Epithelial cell of esophagus (primary cell): ENCODE measurements around the gene TPM1.

Experiments used
- DNase-seq: peaks from one replicate; pipeline ENCODE4 v3.0.0; 2010; ENCODE audit warnings: low read depth
- H3K4me3 ChIP-seq: 2 replicates; pipeline ENCODE4 v1.5.1; 2011; ENCODE audit warnings: mild to moderate bottlenecking, low read length, control low read depth
- TF ChIP-seq, protein P1 (sequence below): IDR thresholded peaks from 2 replicates; pipeline ENCODE4 v1.5.1; 2011; ENCODE audit warnings: low read depth, mild to moderate bottlenecking, low read length, control low read depth, inconsistent platforms; ENCODE audit not compliant: insufficient read depth; ENCODE audit errors: missing control alignments

The TPM1 gene

GRCh38 chr15:63069616-63070090 is 27.1 kb downstream of the TPM1 start:
- TF ChIP-seq, protein P1, sequence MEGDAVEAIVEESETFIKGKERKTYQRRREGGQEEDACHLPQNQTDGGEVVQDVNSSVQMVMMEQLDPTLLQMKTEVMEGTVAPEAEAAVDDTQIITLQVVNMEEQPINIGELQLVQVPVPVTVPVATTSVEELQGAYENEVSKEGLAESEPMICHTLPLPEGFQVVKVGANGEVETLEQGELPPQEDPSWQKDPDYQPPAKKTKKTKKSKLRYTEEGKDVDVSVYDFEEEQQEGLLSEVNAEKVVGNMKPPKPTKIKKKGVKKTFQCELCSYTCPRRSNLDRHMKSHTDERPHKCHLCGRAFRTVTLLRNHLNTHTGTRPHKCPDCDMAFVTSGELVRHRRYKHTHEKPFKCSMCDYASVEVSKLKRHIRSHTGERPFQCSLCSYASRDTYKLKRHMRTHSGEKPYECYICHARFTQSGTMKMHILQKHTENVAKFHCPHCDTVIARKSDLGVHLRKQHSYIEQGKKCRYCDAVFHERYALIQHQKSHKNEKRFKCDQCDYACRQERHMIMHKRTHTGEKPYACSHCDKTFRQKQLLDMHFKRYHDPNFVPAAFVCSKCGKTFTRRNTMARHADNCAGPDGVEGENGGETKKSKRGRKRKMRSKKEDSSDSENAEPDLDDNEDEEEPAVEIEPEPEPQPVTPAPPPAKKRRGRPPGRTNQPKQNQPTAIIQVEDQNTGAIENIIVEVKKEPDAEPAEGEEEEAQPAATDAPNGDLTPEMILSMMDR = no peak
- no peak for DNase-seq
- no peak overlapping the region for H3K4me3 ChIP-seq

- no peak overlapping the region for H3K4me3 ChIP-seq
- TF ChIP-seq, protein P1 = no peak
- DNase-seq = no peak
These were observed 28.2 kb downstream of the TPM1 start for GRCh38 chr15:63070681-63071129.

DNA sequence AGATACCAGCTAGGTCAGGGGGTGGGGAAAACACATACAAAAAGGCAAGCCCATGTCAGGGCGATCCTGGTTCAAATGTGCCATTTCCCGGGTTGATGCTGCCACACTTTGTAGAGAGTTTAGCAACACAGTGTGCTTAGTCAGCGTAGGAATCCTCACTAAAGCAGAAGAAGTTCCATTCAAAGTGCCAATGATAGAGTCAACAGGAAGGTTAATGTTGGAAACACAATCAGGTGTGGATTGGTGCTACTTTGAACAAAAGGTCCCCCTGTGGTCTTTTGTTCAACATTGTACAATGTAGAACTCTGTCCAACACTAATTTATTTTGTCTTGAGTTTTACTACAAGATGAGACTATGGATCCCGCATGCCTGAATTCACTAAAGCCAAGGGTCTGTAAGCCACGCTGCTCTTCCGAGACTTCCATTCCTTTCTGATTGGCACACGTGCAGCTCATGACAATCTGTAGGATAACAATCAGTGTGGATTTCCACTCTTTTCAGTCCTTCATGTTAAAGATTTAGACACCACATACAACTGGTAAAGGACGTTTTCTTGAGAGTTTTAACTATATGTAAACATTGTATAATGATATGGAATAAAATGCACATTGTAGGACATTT is 28.9 kb downstream of the TPM1 start:
- TF ChIP-seq, protein P1 = no peak

GRCh38 chr15:63072023-63072650 is 29.6 kb downstream of the TPM1 start:
- no peak for DNase-seq
- H3K4me3 ChIP-seq = no peak overlapping the region
- TF ChIP-seq, protein P1 = no peak

More for the DNA sequence above, 28.9 kb downstream of the TPM1 start:
- H3K4me3 ChIP-seq = no peak overlapping the region
- DNase-seq = no peak

- H3K4me3 ChIP-seq = no peak overlapping the region
- peak; percentile 31 for DNase-seq
- TF ChIP-seq, protein P1 = no peak
These were observed 30.3 kb downstream of the TPM1 start for GRCh38 chr15:63072809-63073277.

DNA sequence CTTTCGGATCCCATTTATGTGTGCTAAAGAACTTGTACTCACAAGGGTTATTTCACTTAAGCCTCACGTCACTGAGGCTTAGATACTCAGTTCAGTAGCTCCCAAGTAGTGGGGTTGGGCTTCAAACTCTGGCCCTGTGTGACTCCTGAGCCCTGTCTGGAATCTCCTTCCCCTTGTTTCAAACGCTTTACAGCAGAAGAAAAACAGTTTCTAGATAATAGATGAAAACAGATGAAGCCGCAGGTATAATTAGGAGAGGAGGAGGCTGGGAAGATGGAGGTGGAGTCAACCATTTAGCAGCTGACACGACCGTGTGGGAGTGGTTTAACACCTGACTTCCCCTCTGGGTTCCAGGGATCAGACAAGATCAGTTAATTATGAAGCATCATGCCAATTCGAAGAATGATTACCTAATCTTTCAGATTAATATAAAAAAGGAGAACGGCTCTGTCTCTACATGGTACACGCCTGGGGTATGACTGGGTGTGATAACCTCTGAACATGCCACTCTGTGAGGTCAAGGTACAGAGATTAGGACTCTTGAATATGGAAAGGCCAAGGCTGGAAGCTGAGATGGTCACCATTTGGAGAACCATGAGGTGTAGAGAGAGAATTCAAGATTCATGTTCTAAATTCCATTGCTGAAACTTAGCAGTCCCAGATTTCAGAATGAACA is 31.1 kb downstream of the TPM1 start:
- H3K4me3 ChIP-seq = no peak overlapping the region
- peak; percentile 45 for DNase-seq
- TF ChIP-seq, protein P1 = no peak
